ENCODE results near the gene GRID1.

The GRID1 gene

GRCh38 chr10:86226016-86226415 is 140.6 kb downstream of the GRID1 start:
- DNase-seq = no peak

GRCh38 chr10:86225103-86225782 is 141.4 kb downstream of the GRID1 start:
- DNase-seq = no peak

GRCh38 chr10:86224354-86225102 is 142.1 kb downstream of the GRID1 start:
- DNase-seq = no peak

- DNase-seq = no peak
These were observed 143.3 kb downstream of the GRID1 start for GRCh38 chr10:86223256-86223655.

- DNase-seq = no peak
These were observed 143.9 kb downstream of the GRID1 start for GRCh38 chr10:86222687-86223086.

- DNase-seq = no peak
These were observed 144.3 kb downstream of the GRID1 start for GRCh38 chr10:86222336-86222650.

- no peak for DNase-seq
These were observed 144.9 kb downstream of the GRID1 start for GRCh38 chr10:86221442-86222335.

- DNase-seq = no peak
These were observed 146.0 kb downstream of the GRID1 start for GRCh38 chr10:86220626-86221025.

- no peak for DNase-seq
These were observed 147.3 kb downstream of the GRID1 start for GRCh38 chr10:86219271-86219670.

- DNase-seq = no peak
These were observed 147.8 kb downstream of the GRID1 start for GRCh38 chr10:86218842-86219241.

- no peak for DNase-seq
These were observed 148.4 kb downstream of the GRID1 start for GRCh38 chr10:86218160-86218559.

GRCh38 chr10:86217371-86218080 is 149.1 kb downstream of the GRID1 start:
- DNase-seq = no peak

GRCh38 chr10:86216886-86217285 is 149.7 kb downstream of the GRID1 start:
- no peak for DNase-seq

GRCh38 chr10:86215712-86216111 is 150.9 kb downstream of the GRID1 start:
- no peak for DNase-seq

GRCh38 chr10:86215046-86215445 is 151.5 kb downstream of the GRID1 start:
- DNase-seq = no peak

- DNase-seq = no peak
These were observed 153.4 kb downstream of the GRID1 start for GRCh38 chr10:86213148-86213547.

- no peak for DNase-seq
These were observed 154.2 kb downstream of the GRID1 start for GRCh38 chr10:86212391-86212700.

- no peak for DNase-seq
These were observed 154.8 kb downstream of the GRID1 start for GRCh38 chr10:86211691-86212390.

GRCh38 chr10:86210416-86210815 is 156.2 kb downstream of the GRID1 start:
- DNase-seq = no peak

- DNase-seq = no peak
These were observed 156.9 kb downstream of the GRID1 start for GRCh38 chr10:86209726-86210125.

GRCh38 chr10:86207226-86207625 is 159.4 kb downstream of the GRID1 start:
- no peak for DNase-seq

GRCh38 chr10:86206240-86206579 is 160.4 kb downstream of the GRID1 start:
- DNase-seq = no peak
